C4-2B (cell line): ENCODE measurements around the gene TAOK3.

ENCODE experiments used
- ZFX ChIP-seq: fragments of 450-650 bp; IDR thresholded peaks from 2 replicates; pipeline ENCODE4 v1.6.1; 2017
- TF ChIP-seq, protein P1 (sequence below): fragments of 450-650 bp; conservative IDR thresholded peaks from 2 replicates; pipeline ENCODE4 v1.5.1; 2017; ENCODE audit warnings: mild to moderate bottlenecking

DNA sequence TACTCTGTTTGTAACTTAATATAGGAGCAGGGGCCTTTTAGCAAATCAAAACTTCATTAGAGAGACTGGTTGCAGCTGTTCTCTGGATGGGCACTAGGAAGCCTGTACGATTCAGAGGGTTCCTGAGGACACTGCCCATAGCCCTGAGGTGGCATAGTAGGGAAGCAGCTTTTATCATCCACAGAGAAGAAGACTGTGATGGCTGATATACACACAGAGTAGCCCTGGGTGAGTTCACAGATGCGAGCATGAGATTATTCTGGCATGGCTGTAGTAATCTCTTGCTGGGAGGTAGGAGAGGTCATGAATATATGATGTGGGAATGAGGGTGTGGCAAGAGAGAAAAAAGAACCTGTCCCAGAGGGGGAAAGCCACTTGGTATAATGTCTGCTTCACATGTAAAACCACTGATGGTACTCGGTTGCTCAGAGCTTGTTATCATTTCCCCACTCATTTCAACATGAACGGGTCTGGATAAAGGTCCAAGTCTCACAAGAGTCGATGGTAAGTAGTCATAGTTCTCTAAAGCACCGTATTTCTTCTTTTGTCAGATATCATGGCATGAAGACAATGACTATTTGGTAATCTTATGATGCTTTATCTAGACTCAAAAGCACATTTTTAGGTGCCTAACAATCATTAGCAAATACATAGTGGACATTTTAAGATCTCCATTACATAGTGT is 184.8 kb downstream of the TAOK3 start:
- TF ChIP-seq, protein P1, sequence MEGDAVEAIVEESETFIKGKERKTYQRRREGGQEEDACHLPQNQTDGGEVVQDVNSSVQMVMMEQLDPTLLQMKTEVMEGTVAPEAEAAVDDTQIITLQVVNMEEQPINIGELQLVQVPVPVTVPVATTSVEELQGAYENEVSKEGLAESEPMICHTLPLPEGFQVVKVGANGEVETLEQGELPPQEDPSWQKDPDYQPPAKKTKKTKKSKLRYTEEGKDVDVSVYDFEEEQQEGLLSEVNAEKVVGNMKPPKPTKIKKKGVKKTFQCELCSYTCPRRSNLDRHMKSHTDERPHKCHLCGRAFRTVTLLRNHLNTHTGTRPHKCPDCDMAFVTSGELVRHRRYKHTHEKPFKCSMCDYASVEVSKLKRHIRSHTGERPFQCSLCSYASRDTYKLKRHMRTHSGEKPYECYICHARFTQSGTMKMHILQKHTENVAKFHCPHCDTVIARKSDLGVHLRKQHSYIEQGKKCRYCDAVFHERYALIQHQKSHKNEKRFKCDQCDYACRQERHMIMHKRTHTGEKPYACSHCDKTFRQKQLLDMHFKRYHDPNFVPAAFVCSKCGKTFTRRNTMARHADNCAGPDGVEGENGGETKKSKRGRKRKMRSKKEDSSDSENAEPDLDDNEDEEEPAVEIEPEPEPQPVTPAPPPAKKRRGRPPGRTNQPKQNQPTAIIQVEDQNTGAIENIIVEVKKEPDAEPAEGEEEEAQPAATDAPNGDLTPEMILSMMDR: no peak
- TF ChIP-seq ZFX: no peak
